GM21367 (cell line): ENCODE measurements around the gene LSM10.

Experiments used
- ATAC-seq: cut with Tn5 transposase; IDR thresholded peaks from one replicate; pipeline ENCODE4 v1.9.1; 2021; ENCODE audit not compliant: unreplicated experiment

LSM10 gene

DNA sequence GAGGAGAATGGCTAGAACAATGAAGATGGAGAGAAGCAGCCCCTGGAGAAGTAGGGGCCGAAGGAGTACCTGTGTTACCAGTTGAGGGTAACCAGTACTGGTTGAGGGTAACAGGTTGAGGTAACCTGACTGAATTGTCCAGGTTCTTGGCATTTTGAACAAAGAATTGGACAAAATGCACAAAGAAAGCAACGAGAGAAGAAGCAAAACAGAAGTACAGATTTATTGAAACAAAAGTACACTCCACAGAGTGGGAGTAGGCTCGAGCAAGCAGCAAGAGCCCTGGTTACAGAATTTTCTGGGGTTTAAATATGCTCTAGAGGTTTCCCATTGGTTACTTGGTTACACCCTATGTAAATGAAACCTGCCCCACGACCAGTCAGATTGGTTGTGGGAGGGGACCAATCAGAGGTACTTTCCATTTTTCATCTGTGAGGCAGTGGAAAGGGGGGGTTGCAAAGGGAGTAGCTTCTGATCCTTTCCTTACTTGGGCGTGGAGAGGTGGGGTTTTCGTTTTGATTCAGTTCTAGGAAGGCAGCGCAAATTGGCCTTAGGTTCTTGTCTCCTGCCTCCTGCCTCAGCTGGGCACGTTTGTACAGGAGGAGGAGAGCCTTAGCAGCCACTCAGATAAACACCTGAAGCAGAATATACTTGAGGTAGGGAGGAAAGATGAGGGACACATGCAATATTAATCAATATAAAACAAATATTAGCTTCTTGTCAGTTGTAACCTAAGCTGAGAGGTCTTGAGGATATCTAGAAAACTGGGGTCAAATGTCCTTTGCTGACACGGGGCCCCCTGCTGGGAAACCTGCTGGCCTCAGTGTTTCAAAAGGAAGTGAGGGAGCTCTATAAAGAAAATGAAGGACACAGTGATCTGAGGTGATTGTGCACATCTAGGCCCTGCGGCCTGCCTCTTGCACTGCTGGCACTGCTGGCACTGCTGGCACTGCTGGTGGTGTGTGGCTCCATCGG, 14.3 kb upstream of the LSM10 start:
- no peak for ATAC-seq

- no peak for ATAC-seq
Measured at GRCh38 chr1:36408479-36408878, 10.8 kb upstream of the LSM10 start.

GRCh38 chr1:36406440-36406839, 8.7 kb upstream of the LSM10 start:
- ATAC-seq, result no peak

DNA sequence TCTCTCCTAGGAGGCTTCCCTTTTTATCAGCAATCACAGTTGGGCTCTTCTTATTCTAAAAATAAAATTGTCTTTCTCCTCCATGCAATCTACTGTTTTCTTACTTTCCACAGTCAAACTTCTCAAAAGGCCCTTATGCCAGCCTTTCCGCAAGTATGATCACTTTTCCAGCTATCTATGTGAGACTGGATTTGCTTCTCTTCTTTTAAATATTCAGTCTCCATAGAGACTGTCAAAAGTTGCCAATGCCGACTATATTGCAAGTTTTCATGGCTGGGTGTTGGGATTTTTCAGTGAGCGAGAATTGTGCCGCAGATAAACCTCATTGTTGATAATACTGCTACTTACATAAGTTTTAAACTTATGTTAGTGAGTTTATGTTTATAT, 4.8 kb upstream of the LSM10 start:
- ATAC-seq, result no peak

GRCh38 chr1:36401602-36402503, 4.1 kb upstream of the LSM10 start:
- ATAC-seq, result no peak

DNA sequence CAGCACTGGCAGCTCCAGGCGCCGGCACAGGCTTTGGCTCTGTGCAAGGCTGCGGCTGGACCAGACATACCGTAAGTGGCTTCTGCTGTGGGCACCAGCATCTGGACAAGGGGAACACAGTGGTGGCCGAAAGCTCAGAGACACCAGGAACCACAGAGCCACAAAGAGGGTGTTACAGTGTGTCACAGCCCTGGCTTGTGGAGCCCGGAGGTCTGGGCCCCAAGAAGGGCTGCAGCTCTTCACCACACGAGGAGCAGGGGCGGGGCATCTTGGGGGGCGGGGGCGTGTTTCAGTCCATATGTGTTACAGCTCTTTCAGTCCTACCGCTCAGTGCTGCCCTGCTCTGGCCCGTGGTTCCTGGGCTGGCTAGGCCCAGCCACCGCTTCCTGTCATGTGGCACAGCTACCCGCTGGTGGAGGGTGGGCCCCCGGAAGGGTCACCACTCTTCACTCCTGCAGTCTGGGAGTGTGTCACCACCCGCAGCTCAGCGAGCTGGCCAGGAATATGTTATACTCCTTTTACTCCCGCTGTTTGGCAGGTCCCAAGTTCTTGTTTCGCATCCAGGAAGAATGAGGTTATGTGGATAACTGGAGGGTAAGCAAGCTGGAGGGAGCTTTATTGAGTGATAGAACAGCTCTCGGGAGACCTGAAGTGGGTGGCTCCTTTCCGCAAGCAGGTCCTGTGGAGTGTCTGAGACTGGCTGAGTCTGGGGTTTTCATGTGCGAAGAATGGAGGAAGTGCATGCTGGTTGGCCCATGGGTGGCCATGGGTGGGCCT, 3.3 kb upstream of the LSM10 start:
- ATAC-seq, result no peak

- no peak for ATAC-seq
Measured at GRCh38 chr1:36400514-36400824, 2.8 kb upstream of the LSM10 start.

DNA sequence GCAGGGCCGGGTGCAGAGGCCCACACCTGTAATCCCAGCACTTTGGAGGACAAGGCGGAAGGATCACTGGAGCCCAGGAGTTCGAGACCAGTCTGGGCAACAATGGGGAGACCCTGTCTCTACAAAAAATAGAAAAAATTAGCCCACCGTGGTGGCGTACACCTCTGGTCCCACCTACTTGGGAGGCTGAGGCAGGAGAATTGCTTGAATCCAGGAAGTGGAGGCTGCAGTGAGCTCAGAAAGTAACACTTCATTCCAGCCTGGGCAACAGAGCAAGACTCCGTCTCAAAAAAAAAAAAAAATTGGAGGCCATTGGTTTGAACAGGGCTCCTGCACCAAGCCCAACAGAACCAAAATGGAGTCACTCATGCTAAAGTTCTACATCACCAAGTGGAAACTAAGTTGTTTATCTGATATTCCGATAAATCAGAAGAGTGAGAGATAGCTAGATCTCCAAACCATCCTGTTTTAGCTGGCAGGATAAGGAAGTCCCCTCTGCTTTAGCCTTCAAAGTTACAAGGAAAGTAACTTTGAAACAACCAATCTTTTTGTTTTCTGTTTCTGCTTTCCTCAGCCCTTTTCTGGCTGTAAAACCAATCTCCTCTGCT, 766 bp upstream of the LSM10 start:
- no peak for ATAC-seq

DNA sequence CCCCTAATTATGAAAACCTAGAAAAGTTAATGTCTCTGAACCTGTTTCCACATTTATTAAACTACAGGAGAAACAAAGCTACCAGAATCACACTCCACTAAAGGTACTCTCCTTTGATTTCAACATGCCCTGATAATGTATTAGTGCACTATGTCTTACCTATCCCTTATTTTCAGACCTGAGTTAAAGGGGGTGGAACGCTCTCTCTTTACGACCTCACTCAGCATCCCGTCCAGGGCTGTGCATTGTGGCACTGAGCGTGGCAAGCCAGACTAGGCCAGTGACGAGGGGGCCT, 678 bp downstream of the LSM10 start:
- no peak for ATAC-seq

GRCh38 chr1:36396359-36396758, 1.3 kb downstream of the LSM10 start:
- no peak for ATAC-seq

GRCh38 chr1:36393686-36394085, 4.0 kb downstream of the LSM10 start:
- ATAC-seq, result no peak

DNA sequence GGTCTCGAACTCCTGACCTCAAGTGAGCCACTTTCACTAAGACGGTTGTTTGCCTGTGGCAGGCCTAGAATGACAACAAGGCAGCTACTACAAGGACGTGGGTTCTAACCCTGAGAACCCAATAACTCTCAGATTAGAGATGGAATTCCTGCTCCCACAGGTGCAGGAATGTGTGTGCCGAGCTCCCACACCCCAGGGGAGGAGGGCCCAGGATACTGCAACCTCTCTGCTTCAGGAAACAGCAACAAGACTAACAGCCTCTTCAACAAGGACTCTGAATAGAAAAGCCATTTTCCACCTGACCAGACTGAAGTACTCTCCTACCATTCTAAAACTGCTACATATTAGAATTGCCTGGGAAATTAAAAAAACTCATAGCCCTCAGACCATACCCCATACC, 4.9 kb downstream of the LSM10 start:
- ATAC-seq, result no peak

GRCh38 chr1:36391271-36391670, 6.4 kb downstream of the LSM10 start:
- no peak for ATAC-seq

DNA sequence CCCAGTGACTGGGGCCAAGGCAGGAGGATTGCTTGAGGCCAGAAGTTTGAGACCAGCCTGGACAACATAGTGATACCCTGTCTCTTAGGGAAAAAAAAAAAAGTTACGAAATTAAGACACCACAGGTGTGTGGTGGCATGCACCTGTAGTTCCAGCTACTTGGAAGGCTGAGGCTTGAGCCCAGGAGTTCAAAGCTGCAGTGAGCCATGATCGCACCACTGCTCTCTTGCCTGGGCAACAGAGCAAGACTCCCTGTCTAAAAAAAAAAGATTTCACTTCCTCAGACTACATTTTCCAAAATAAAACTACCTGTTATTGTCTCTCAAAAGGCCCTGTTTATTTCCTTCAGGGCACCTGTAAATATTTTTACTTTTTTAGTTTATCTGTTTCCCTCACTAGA, 7.3 kb downstream of the LSM10 start:
- ATAC-seq, result no peak

DNA sequence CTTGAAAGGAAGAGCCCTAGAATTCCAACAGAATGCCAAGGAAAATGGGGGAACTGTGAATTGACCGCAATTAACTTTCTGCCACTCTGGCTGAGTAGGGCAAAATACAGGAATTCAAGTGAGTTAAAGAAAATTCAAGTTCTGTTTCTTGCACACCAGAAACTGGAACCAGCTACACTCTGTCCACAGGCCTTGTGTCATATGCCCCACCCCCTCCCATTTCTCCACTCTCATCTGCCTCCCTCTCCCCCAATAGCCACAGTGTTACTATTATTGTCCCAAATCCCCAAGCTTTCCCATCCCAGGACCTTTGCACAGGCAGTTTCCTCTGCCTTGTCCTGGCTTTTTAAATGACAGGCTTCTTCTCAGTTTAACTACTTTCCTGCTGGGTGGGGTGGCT, 7.7 kb downstream of the LSM10 start:
- no peak for ATAC-seq

DNA sequence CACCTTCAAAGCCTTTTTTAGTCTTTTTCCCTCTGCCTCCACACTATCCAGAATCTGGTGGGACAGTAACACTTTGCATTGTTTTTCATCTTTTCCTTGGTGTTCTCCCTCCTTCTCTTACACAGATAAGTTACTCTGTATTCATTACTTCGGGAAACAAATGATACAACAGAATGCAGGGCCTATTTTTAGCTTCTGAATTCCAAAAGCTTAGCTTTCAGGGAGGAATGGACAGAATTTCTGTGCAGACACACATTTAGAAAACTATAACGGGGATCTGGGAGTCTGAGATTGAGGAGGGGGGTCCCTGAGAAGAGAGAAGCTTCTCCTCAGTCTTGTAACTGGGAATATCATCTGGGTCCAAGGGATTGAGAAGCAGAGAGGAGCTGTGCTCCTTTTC, 8.4 kb downstream of the LSM10 start:
- no peak for ATAC-seq

DNA sequence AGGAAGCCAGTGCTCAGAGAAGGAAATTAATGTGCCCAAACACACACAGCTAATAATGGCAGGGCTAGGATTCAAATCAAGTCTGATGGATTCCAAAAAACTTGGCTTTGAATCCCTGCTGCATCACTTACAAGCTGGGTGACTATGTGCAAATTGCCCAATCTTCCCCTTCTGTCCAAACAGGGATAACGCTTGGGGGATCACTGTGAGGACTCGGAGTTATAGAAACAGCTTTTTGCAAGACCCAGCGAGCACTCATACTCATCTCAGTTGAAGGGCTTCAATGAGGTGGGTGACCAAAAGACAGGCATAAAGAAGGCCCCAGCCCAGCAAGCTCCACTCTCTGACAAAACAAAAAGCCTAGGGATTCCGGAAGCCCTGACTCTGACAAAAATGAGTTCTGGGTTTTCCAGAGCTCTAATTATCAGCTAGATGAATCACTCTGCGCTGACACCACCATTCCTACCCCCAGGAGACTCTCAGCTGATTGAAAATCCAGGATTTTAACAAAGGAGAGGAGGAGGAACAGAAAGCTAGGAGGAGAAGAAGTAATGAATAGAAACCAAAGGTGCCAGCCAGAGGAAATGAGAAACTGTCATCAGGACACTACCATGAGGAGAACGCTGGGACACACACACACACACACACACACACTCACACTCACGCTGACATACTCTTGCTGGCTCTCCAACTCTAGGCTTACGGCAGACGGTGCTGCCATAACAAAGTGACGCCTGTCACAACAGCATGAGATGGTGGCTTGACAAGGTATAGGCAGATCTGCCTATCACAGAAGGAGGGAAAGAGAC, 10.4 kb downstream of the LSM10 start:
- ATAC-seq, result no peak

DNA sequence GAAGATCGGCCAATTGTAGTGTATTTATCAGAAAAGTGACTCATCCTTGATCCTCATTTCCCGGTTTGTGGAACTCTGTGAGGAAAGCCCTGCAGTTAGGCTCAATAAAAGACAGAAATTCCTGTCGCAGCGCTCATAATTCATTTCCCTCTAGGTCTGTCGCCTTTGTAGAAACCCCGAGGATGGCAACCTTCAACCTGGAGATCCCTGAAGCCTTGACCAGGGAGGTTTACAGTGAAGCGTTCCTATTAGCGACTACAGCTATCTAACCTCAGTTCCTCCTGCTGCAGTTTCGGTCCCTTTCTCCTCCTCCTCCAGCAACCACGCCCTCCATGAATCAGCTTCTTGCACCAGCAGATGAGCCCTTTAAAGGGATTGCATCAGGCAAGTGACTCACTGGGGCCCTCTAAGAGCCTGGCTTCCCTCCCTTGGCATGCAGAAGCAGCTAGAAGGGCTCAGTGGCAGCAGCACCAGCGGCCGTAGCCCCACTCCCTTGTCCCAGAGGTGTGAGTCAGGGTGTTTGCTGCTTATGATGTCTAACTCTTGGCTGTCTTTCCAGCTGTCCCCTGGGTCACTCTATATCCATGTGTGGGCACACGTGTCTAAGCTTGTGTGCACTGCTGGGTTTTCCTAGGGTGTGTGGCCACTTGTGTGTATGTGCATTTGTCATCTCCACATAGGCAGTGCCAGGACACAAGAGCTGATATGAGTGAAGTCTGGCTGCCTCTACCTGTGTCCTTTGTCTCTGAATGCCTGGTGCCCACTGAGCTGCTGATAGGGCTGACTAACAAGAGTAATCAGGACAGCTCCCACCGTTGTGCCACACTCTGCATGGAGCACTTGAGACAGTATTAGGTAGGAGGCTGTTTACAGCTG, 11.2 kb downstream of the LSM10 start:
- ATAC-seq, result peak; percentile 42
